KOPT-K1 (cell line): ENCODE measurements around the gene NDUFS2.

ENCODE experiments used
- H3K27ac ChIP-seq: fragments of 200-600 bp; sonication (generic); 2 replicates; pipeline ENCODE4 v1.5.1; 2016; ENCODE audit warnings: antibody characterized with exemption, mild to moderate bottlenecking, low read depth, low read length; ENCODE audit not compliant: poor library complexity, severe bottlenecking
- H3K36me3 ChIP-seq: fragments of 200-600 bp; sonication (generic); 2 replicates; pipeline ENCODE4 v1.5.1; 2017; ENCODE audit warnings: antibody characterized with exemption, mild to moderate bottlenecking, low read length, moderate library complexity; ENCODE audit not compliant: insufficient read depth
- H3K9me3 ChIP-seq: fragments of 200-600 bp; sonication (generic); 2 replicates; pipeline ENCODE4 v1.5.1; 2017; ENCODE audit warnings: antibody characterized with exemption, low read length, mild to moderate bottlenecking; ENCODE audit not compliant: insufficient read depth, poor library complexity, severe bottlenecking

NDUFS2 gene

GRCh38 chr1:161179698-161180097 is 22.5 kb upstream of the NDUFS2 start:
- peaks cover 12% of the 10 kb centered on the region for H3K36me3 ChIP-seq
- H3K27ac ChIP-seq: no peak overlapping the region

GRCh38 chr1:161180639-161181038 is 21.5 kb upstream of the NDUFS2 start:
- H3K27ac ChIP-seq: no peak overlapping the region
- peaks cover 2% of the 10 kb centered on the region; the same call in 1 of the 2 replicates for H3K36me3 ChIP-seq
- no peaks in the 10 kb centered on the region for H3K9me3 ChIP-seq

More at GRCh38 chr1:161179698-161180097, 22.5 kb upstream of the NDUFS2 start:
- no peaks in the 10 kb centered on the region for H3K9me3 ChIP-seq

- H3K9me3 ChIP-seq: no peaks in the 10 kb centered on the region
- no peaks in the 10 kb centered on the region for H3K36me3 ChIP-seq
- no peak overlapping the region for H3K27ac ChIP-seq
These were observed 20.0 kb upstream of the NDUFS2 start for GRCh38 chr1:161182214-161182613.

GRCh38 chr1:161185282-161185682 is 16.9 kb upstream of the NDUFS2 start:
- no peaks in the 10 kb centered on the region for H3K9me3 ChIP-seq
- H3K27ac ChIP-seq: peak overlapping the region; percentile 54
- H3K36me3 ChIP-seq: no peaks in the 10 kb centered on the region

GRCh38 chr1:161185732-161186311 is 16.3 kb upstream of the NDUFS2 start:
- peak overlapping the region; percentile 54 for H3K27ac ChIP-seq
- H3K36me3 ChIP-seq: no peaks in the 10 kb centered on the region
- H3K9me3 ChIP-seq: no peaks in the 10 kb centered on the region

GRCh38 chr1:161187311-161187710 is 14.9 kb upstream of the NDUFS2 start:
- Histone ChIP-seq H3K27ac (no peak overlapping the region), H3K36me3 (no peaks in the 10 kb centered on the region), H3K9me3 (no peaks in the 10 kb centered on the region)

- no peaks in the 10 kb centered on the region for H3K9me3 ChIP-seq
These were observed 13.8 kb upstream of the NDUFS2 start for GRCh38 chr1:161188381-161188780.

GRCh38 chr1:161189036-161189435 is 13.1 kb upstream of the NDUFS2 start:
- Histone ChIP-seq H3K36me3 (no peaks in the 10 kb centered on the region), H3K9me3 (no peaks in the 10 kb centered on the region), H3K27ac (no peak overlapping the region)

More at GRCh38 chr1:161188381-161188780, 13.8 kb upstream of the NDUFS2 start:
- Histone ChIP-seq H3K36me3 (no peaks in the 10 kb centered on the region), H3K27ac (no peak overlapping the region)

- Histone ChIP-seq H3K27ac (no peak overlapping the region), H3K9me3 (no peaks in the 10 kb centered on the region), H3K36me3 (no peaks in the 10 kb centered on the region)
These were observed 11.1 kb upstream of the NDUFS2 start for GRCh38 chr1:161190962-161191521.

- no peak overlapping the region for H3K27ac ChIP-seq
- H3K9me3 ChIP-seq: no peaks in the 10 kb centered on the region
- no peaks in the 10 kb centered on the region for H3K36me3 ChIP-seq
These were observed 10.2 kb upstream of the NDUFS2 start for GRCh38 chr1:161191971-161192370.

GRCh38 chr1:161192476-161193465 is 9.4 kb upstream of the NDUFS2 start:
- Histone ChIP-seq H3K27ac (no peak overlapping the region), H3K36me3 (no peaks in the 10 kb centered on the region)

GRCh38 chr1:161193561-161194235 is 8.5 kb upstream of the NDUFS2 start:
- no peaks in the 10 kb centered on the region for H3K36me3 ChIP-seq

More at GRCh38 chr1:161192476-161193465, 9.4 kb upstream of the NDUFS2 start:
- H3K9me3 ChIP-seq: no peaks in the 10 kb centered on the region

GRCh38 chr1:161195171-161195570 is 7.0 kb upstream of the NDUFS2 start:
- Histone ChIP-seq H3K27ac (no peak overlapping the region), H3K9me3 (no peaks in the 10 kb centered on the region), H3K36me3 (no peaks in the 10 kb centered on the region)

More at GRCh38 chr1:161193561-161194235, 8.5 kb upstream of the NDUFS2 start:
- Histone ChIP-seq H3K27ac (no peak overlapping the region), H3K9me3 (no peaks in the 10 kb centered on the region)

GRCh38 chr1:161196111-161196510 is 6.1 kb upstream of the NDUFS2 start:
- H3K36me3 ChIP-seq: no peaks in the 10 kb centered on the region
- no peaks in the 10 kb centered on the region for H3K9me3 ChIP-seq
- no peak overlapping the region for H3K27ac ChIP-seq
